ENCODE data around the gene SLFN14.

The SLFN14 gene

GRCh38 chr17:35578197-35578928 is 17.7 kb upstream of the SLFN14 start, which contains the start of gene PEX12:
PEX12 (minus strand) TSS chr17:35578571; CDS start chr17:35578021, 550 bp downstream.
- DNase-seq (ENCODE audit: low spot score): peak; percentile 79
- TF ChIP-seq, protein P1, sequence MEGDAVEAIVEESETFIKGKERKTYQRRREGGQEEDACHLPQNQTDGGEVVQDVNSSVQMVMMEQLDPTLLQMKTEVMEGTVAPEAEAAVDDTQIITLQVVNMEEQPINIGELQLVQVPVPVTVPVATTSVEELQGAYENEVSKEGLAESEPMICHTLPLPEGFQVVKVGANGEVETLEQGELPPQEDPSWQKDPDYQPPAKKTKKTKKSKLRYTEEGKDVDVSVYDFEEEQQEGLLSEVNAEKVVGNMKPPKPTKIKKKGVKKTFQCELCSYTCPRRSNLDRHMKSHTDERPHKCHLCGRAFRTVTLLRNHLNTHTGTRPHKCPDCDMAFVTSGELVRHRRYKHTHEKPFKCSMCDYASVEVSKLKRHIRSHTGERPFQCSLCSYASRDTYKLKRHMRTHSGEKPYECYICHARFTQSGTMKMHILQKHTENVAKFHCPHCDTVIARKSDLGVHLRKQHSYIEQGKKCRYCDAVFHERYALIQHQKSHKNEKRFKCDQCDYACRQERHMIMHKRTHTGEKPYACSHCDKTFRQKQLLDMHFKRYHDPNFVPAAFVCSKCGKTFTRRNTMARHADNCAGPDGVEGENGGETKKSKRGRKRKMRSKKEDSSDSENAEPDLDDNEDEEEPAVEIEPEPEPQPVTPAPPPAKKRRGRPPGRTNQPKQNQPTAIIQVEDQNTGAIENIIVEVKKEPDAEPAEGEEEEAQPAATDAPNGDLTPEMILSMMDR (IDR thresholded peaks at IDR 0.05; ENCODE audit: poor library complexity, severe bottlenecking): no peak
- Histone ChIP-seq H3K36me3 (ENCODE audit: low read depth) (peaks cover 27% of the 10 kb centered on the region), H3K27ac (ENCODE audit: poor library complexity, severe bottlenecking) (peak within 1 kb of the TSS; percentile 55), H3K9me3 (ENCODE audit: severe bottlenecking) (no peaks in the 10 kb centered on the region), H3K4me3 (ENCODE audit: severe bottlenecking) (peak within 1 kb of the TSS; percentile 67), H3K4me1 (ENCODE audit: insufficient read depth, poor library complexity, severe bottlenecking) (no peaks in the 10 kb centered on the region), H3K27me3 (ENCODE audit: insufficient read depth, poor library complexity, severe bottlenecking) (no peaks in the 10 kb centered on the region)
- ATAC-seq (ENCODE audit: low read depth): peak; percentile 96

GRCh38 chr17:35577830-35578196 is 17.2 kb upstream of the SLFN14 start:
- peak overlapping the region; percentile 55 for H3K27ac ChIP-seq (ENCODE audit: poor library complexity, severe bottlenecking)
- TF ChIP-seq, protein P1 (IDR thresholded peaks at IDR 0.05; ENCODE audit: poor library complexity, severe bottlenecking): no peak
- no peaks in the 10 kb centered on the region for H3K4me1 ChIP-seq (ENCODE audit: insufficient read depth, poor library complexity, severe bottlenecking)
- H3K27me3 ChIP-seq (ENCODE audit: insufficient read depth, poor library complexity, severe bottlenecking): no peaks in the 10 kb centered on the region
- peaks cover 27% of the 10 kb centered on the region for H3K36me3 ChIP-seq (ENCODE audit: low read depth)
- no peak for DNase-seq (ENCODE audit: low spot score)
- no peak for ATAC-seq (ENCODE audit: low read depth)
- peak overlapping the region; percentile 67 for H3K4me3 ChIP-seq (ENCODE audit: severe bottlenecking)
- H3K9me3 ChIP-seq (ENCODE audit: severe bottlenecking): no peaks in the 10 kb centered on the region

DNA sequence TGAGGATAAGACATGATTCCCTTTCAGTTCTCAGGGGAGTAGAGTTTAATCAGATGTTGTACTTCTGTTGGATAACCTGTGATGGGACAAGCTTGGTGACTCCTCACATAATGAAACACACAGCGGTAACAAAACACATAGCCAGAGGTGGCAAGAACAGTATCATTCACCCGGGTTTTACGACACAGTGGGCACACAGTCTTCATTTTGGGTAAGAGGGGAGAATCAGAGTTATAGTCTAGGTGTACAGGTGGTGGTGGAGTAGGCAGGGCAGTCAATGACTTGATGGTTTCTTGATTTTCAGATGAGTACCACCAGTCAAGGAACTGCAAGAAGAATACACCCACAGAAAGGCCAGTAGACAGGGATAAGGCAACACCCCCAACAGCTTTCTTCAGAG is 15.1 kb upstream of the SLFN14 start:
- no peak for DNase-seq (ENCODE audit: low spot score)
- no peak for ATAC-seq (ENCODE audit: low read depth)
- Histone ChIP-seq H3K27ac (ENCODE audit: poor library complexity, severe bottlenecking) (no peak overlapping the region), H3K36me3 (ENCODE audit: low read depth) (peaks cover 27% of the 10 kb centered on the region), H3K9me3 (ENCODE audit: severe bottlenecking) (no peaks in the 10 kb centered on the region), H3K4me1 (ENCODE audit: insufficient read depth, poor library complexity, severe bottlenecking) (no peaks in the 10 kb centered on the region), H3K4me3 (ENCODE audit: severe bottlenecking) (no peak overlapping the region), H3K27me3 (ENCODE audit: insufficient read depth, poor library complexity, severe bottlenecking) (no peaks in the 10 kb centered on the region)
- TF ChIP-seq, protein P1 (IDR thresholded peaks at IDR 0.05; ENCODE audit: poor library complexity, severe bottlenecking): no peak

DNA sequence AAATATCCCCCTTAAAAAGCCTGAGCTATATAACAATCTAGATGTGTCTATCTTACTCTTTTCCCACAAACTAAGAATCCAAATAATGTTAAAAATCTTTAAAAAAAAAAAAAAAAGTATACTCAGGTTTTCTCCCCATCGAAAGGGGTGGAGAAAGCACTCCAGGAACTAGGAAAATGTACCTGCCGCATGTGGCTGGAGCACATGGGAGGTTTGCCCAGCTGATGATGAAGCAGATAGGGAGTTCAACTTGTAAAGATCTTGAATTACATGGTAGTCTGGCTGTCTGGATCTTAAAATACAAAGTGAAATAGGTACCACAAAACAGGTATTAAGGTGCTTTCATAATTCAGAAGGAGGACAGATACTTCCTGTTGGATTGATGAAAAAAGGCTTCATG is 8.8 kb upstream of the SLFN14 start:
- ATAC-seq (ENCODE audit: low read depth) (no peak), DNase-seq (ENCODE audit: low spot score) (no peak)
- H3K27me3 ChIP-seq (ENCODE audit: insufficient read depth, poor library complexity, severe bottlenecking): no peaks in the 10 kb centered on the region
- H3K4me1 ChIP-seq (ENCODE audit: insufficient read depth, poor library complexity, severe bottlenecking): peaks cover 5% of the 10 kb centered on the region
- no peaks in the 10 kb centered on the region for H3K9me3 ChIP-seq (ENCODE audit: severe bottlenecking)
- H3K4me3 ChIP-seq (ENCODE audit: severe bottlenecking): peak overlapping the region; percentile 74
- H3K27ac ChIP-seq (ENCODE audit: poor library complexity, severe bottlenecking): peak overlapping the region; percentile 59
- H3K36me3 ChIP-seq (ENCODE audit: low read depth): peaks cover 22% of the 10 kb centered on the region
- TF ChIP-seq, protein P1 (IDR thresholded peaks at IDR 0.05; ENCODE audit: poor library complexity, severe bottlenecking): no peak

DNA sequence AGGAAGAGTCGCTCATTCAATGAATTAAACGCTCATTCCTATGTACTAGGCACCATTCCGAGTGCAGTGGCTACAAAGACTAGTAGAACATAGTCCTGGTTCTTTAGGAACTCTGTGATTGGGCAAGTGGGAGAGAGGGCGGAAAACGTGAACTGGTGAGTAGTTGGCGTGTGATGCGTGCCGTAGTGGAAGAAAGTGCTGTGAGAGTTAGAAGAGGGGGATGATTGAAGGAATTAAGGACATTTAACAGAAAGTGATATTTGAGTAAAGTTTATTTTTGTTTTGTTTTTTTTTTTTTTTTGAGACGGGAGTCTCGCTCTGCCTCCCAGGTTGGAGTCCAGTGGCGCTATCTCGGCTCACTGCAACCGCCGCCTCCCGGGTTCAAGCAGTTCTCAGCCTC is 7.9 kb upstream of the SLFN14 start:
- TF ChIP-seq, protein P1 (IDR thresholded peaks at IDR 0.05; ENCODE audit: poor library complexity, severe bottlenecking): no peak
- Histone ChIP-seq H3K4me1 (ENCODE audit: insufficient read depth, poor library complexity, severe bottlenecking) (peaks cover 5% of the 10 kb centered on the region), H3K27me3 (ENCODE audit: insufficient read depth, poor library complexity, severe bottlenecking) (no peaks in the 10 kb centered on the region), H3K27ac (ENCODE audit: poor library complexity, severe bottlenecking) (peak overlapping the region; percentile 59), H3K9me3 (ENCODE audit: severe bottlenecking) (no peaks in the 10 kb centered on the region), H3K36me3 (ENCODE audit: low read depth) (peaks cover 13% of the 10 kb centered on the region), H3K4me3 (ENCODE audit: severe bottlenecking) (peak overlapping the region; percentile 74)
- DNase-seq (ENCODE audit: low spot score) (no peak), ATAC-seq (ENCODE audit: low read depth) (peak; percentile 62)

Measured in RWPE2 (cell line).